ENCODE measurements around the gene EYS.

The EYS gene

DNA sequence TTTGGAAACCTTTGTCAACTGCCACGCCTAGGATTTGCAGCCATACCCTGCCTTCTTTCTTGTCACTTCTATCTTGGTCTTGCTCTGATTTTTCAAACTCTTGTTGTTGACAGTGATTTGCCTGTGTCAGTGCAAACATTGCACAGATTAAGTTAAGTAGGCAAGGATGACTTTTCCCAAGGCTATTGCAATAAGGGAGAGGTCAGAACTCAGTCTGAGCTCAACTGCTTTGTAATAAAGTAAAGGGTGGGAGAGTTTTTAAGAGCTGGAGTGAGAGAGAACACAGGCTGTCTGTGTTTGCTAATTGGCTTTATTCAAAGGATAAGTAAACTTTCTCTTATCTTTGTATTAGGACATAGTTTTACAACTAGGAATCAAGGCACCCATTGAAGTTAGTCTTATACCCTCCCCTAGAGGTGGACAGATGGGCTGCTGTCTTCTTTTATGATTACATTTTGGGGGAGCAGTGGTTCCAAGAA, 1622.8 kb downstream of the EYS start:
- H3K4me1 ChIP-seq (ENCODE audit: control insufficient read depth, insufficient read depth, low read length): no peaks in the 10 kb centered on the region
- H3K27me3 ChIP-seq (ENCODE audit: control insufficient read depth, insufficient read depth, low read length): no peaks in the 10 kb centered on the region
- no peaks in the 10 kb centered on the region for H3K36me3 ChIP-seq (ENCODE audit: control insufficient read depth, insufficient read depth, low read length)
- no peak overlapping the region for H3K9ac ChIP-seq (ENCODE audit: low read length)
- H3K27ac ChIP-seq (ENCODE audit: low read depth, low read length): no peak overlapping the region
- no peak overlapping the region for H3K4me3 ChIP-seq (ENCODE audit: low read depth, low read length)
- H3K9me3 ChIP-seq (ENCODE audit: control insufficient read depth, insufficient read depth, low read depth, low read length): no peaks in the 10 kb centered on the region

DNA sequence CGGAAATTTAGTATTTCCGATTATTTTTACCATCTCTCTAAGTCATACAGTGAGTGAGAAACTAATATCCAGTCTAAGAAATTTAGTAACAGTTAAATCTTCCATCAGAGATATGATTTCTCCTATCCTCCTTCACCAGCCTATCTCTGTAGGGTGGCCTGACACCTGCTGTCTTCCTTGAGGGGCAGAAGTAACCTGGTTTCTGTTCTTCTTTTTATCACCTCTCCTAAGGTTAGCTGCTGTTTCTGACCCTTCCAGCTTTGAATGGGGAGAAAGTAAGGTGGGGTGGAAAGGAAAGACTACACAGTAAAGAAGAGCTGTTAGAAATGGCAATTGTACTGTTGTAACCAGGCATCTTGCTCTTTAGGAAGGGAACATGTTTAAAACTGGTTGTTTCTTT, 1623.8 kb downstream of the EYS start:
- Histone ChIP-seq H3K4me3 (ENCODE audit: low read depth, low read length) (no peak overlapping the region), H3K27ac (ENCODE audit: low read depth, low read length) (no peak overlapping the region), H3K9ac (ENCODE audit: low read length) (no peak overlapping the region), H3K9me3 (ENCODE audit: control insufficient read depth, insufficient read depth, low read depth, low read length) (no peaks in the 10 kb centered on the region), H3K4me1 (ENCODE audit: control insufficient read depth, insufficient read depth, low read length) (no peaks in the 10 kb centered on the region), H3K36me3 (ENCODE audit: control insufficient read depth, insufficient read depth, low read length) (no peaks in the 10 kb centered on the region), H3K27me3 (ENCODE audit: control insufficient read depth, insufficient read depth, low read length) (no peaks in the 10 kb centered on the region)

- H3K27ac ChIP-seq (ENCODE audit: low read depth, low read length): no peak overlapping the region
- H3K4me1 ChIP-seq (ENCODE audit: control insufficient read depth, insufficient read depth, low read length): no peaks in the 10 kb centered on the region
- H3K36me3 ChIP-seq (ENCODE audit: control insufficient read depth, insufficient read depth, low read length): no peaks in the 10 kb centered on the region
- no peaks in the 10 kb centered on the region for H3K9me3 ChIP-seq (ENCODE audit: control insufficient read depth, insufficient read depth, low read depth, low read length)
- no peaks in the 10 kb centered on the region for H3K27me3 ChIP-seq (ENCODE audit: control insufficient read depth, insufficient read depth, low read length)
- H3K9ac ChIP-seq (ENCODE audit: low read length): no peak overlapping the region
- no peak overlapping the region for H3K4me3 ChIP-seq (ENCODE audit: low read depth, low read length)
Observed at GRCh38 chr6:64081453-64081852, 1625.6 kb downstream of the EYS start.

DNA sequence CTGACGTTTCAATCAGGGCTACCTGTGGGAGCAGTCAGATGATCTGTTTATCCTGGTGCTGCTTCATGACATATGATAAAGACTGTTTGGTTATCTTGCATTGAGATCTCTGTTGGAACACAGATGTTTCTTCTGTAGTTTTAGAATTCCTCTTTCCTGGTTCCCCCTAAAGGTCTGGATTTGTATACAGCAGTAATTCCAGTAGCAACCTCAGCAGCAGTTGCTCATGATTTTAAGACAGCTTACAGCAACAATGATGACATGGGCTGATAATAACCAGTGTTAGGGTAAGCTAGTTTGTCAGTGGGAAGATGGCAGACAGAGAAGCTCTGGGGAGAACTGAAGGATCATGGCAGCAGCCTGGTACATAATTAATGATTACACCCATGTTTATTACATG, 1632.0 kb downstream of the EYS start:
- H3K36me3 ChIP-seq (ENCODE audit: control insufficient read depth, insufficient read depth, low read length): no peaks in the 10 kb centered on the region
- no peaks in the 10 kb centered on the region for H3K4me1 ChIP-seq (ENCODE audit: control insufficient read depth, insufficient read depth, low read length)
- no peaks in the 10 kb centered on the region for H3K9me3 ChIP-seq (ENCODE audit: control insufficient read depth, insufficient read depth, low read depth, low read length)
- H3K27me3 ChIP-seq (ENCODE audit: control insufficient read depth, insufficient read depth, low read length): no peaks in the 10 kb centered on the region
- H3K27ac ChIP-seq (ENCODE audit: low read depth, low read length): no peak overlapping the region
- no peak overlapping the region for H3K9ac ChIP-seq (ENCODE audit: low read length)
- no peak overlapping the region for H3K4me3 ChIP-seq (ENCODE audit: low read depth, low read length)

- Histone ChIP-seq H3K9ac (ENCODE audit: low read length) (no peak overlapping the region), H3K9me3 (ENCODE audit: control insufficient read depth, insufficient read depth, low read depth, low read length) (no peaks in the 10 kb centered on the region)
Observed at GRCh38 chr6:64072686-64073085, 1634.3 kb downstream of the EYS start.

DNA sequence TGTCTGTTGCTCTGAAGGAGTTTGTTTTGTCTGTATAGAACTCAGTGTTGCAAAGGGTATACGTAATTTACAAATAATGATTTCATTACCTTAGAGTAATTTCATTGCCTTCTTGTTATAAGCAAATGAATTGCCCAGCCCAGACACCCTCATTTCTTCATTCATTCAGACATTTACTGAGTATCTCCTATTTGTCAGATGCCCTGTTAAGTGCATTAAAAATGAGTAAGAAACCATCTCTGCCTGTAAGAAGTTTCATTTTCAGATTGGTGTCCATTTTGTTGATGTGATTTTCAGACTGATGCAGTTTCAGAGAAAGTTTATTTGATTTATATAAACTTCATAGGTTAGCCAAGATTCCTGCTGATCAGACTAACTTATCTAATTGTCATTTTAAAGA, 1642.1 kb downstream of the EYS start:
- Histone ChIP-seq H3K4me3 (ENCODE audit: low read depth, low read length) (no peak overlapping the region), H3K9ac (ENCODE audit: low read length) (no peak overlapping the region), H3K27ac (ENCODE audit: low read depth, low read length) (no peak overlapping the region), H3K4me1 (ENCODE audit: control insufficient read depth, insufficient read depth, low read length) (no peaks in the 10 kb centered on the region), H3K27me3 (ENCODE audit: control insufficient read depth, insufficient read depth, low read length) (no peaks in the 10 kb centered on the region), H3K36me3 (ENCODE audit: control insufficient read depth, insufficient read depth, low read length) (no peaks in the 10 kb centered on the region), H3K9me3 (ENCODE audit: control insufficient read depth, insufficient read depth, low read depth, low read length) (no peaks in the 10 kb centered on the region)

More at GRCh38 chr6:64072686-64073085, 1634.3 kb downstream of the EYS start:
- Histone ChIP-seq H3K27ac (ENCODE audit: low read depth, low read length) (no peak overlapping the region), H3K36me3 (ENCODE audit: control insufficient read depth, insufficient read depth, low read length) (no peaks in the 10 kb centered on the region), H3K27me3 (ENCODE audit: control insufficient read depth, insufficient read depth, low read length) (no peaks in the 10 kb centered on the region), H3K4me1 (ENCODE audit: control insufficient read depth, insufficient read depth, low read length) (no peaks in the 10 kb centered on the region), H3K4me3 (ENCODE audit: low read depth, low read length) (no peak overlapping the region)

DNA sequence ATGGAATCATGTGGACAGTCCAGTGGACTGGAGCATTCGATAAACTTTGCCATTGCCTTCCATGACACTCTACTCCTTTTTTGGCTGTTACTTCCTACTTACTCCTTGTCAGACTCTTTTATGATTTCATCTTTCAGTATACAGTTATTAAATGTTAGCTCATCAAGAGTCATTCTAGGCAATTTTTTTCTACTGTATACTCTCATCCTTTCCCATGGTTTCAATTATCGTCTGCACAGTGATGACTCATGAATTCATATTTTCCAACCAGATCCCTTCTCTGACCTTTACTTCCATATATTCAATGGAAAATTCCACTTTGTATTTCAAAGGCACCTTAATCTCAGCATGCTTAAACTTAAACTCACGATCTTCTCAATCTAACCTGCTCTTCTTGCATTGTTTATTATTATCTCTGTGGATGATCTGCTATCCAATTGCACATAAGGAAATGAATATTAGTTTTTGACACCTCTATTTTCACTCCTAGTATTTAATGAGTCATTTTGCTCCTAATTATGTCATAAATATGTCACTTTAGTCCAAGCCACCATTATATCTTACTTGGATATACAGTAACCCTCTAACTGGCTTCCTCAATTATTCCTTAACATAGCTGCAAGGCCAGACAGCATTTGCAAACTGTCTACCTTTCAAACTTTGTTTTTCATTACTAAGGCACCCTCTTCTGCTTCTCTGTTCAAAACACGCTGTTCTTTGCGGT, 1643.9 kb downstream of the EYS start:
- no peak overlapping the region for H3K4me3 ChIP-seq (ENCODE audit: low read depth, low read length)
- no peak overlapping the region for H3K9ac ChIP-seq (ENCODE audit: low read length)
- H3K9me3 ChIP-seq (ENCODE audit: control insufficient read depth, insufficient read depth, low read depth, low read length): no peaks in the 10 kb centered on the region
- H3K36me3 ChIP-seq (ENCODE audit: control insufficient read depth, insufficient read depth, low read length): no peaks in the 10 kb centered on the region
- H3K4me1 ChIP-seq (ENCODE audit: control insufficient read depth, insufficient read depth, low read length): no peaks in the 10 kb centered on the region
- no peaks in the 10 kb centered on the region for H3K27me3 ChIP-seq (ENCODE audit: control insufficient read depth, insufficient read depth, low read length)
- no peak overlapping the region for H3K27ac ChIP-seq (ENCODE audit: low read depth, low read length)

GRCh38 chr6:64054861-64055260, 1652.2 kb downstream of the EYS start:
- Histone ChIP-seq H3K4me1 (ENCODE audit: control insufficient read depth, insufficient read depth, low read length) (no peaks in the 10 kb centered on the region), H3K9me3 (ENCODE audit: control insufficient read depth, insufficient read depth, low read depth, low read length) (no peaks in the 10 kb centered on the region), H3K36me3 (ENCODE audit: control insufficient read depth, insufficient read depth, low read length) (no peaks in the 10 kb centered on the region), H3K9ac (ENCODE audit: low read length) (no peak overlapping the region), H3K27ac (ENCODE audit: low read depth, low read length) (no peak overlapping the region), H3K27me3 (ENCODE audit: control insufficient read depth, insufficient read depth, low read length) (no peaks in the 10 kb centered on the region), H3K4me3 (ENCODE audit: low read depth, low read length) (no peak overlapping the region)

DNA sequence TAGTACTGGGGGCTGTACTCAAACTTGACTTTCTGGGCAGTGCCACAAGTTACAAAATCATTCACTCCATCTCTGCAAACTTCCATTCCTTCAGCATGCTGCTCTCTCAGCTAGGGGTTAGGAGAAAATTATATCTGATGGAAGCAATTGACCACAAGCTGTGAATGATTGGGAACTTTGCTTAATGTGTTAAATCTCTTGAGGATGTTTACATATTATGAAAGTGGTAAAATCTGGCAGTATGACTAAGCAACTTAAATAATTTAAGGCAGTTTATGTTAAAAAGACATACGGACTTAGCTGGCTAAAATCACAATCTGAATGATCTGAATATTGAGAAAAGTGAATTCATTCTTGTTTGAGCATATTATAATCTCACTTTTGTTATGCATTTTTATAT, 1656.4 kb downstream of the EYS start:
- no peaks in the 10 kb centered on the region for H3K27me3 ChIP-seq (ENCODE audit: control insufficient read depth, insufficient read depth, low read length)
- H3K9ac ChIP-seq (ENCODE audit: low read length): no peak overlapping the region
- H3K27ac ChIP-seq (ENCODE audit: low read depth, low read length): no peak overlapping the region
- no peak overlapping the region for H3K4me3 ChIP-seq (ENCODE audit: low read depth, low read length)
- H3K36me3 ChIP-seq (ENCODE audit: control insufficient read depth, insufficient read depth, low read length): no peaks in the 10 kb centered on the region
- no peaks in the 10 kb centered on the region for H3K9me3 ChIP-seq (ENCODE audit: control insufficient read depth, insufficient read depth, low read depth, low read length)
- no peaks in the 10 kb centered on the region for H3K4me1 ChIP-seq (ENCODE audit: control insufficient read depth, insufficient read depth, low read length)

GRCh38 chr6:64049736-64050135, 1657.3 kb downstream of the EYS start:
- H3K4me1 ChIP-seq (ENCODE audit: control insufficient read depth, insufficient read depth, low read length): no peaks in the 10 kb centered on the region
- no peak overlapping the region for H3K9ac ChIP-seq (ENCODE audit: low read length)
- no peak overlapping the region for H3K4me3 ChIP-seq (ENCODE audit: low read depth, low read length)
- no peaks in the 10 kb centered on the region for H3K36me3 ChIP-seq (ENCODE audit: control insufficient read depth, insufficient read depth, low read length)
- H3K27ac ChIP-seq (ENCODE audit: low read depth, low read length): no peak overlapping the region
- H3K9me3 ChIP-seq (ENCODE audit: control insufficient read depth, insufficient read depth, low read depth, low read length): no peaks in the 10 kb centered on the region
- no peaks in the 10 kb centered on the region for H3K27me3 ChIP-seq (ENCODE audit: control insufficient read depth, insufficient read depth, low read length)

GRCh38 chr6:64046746-64047208, 1660.2 kb downstream of the EYS start:
- Histone ChIP-seq H3K4me3 (ENCODE audit: low read depth, low read length) (no peak overlapping the region), H3K36me3 (ENCODE audit: control insufficient read depth, insufficient read depth, low read length) (no peaks in the 10 kb centered on the region), H3K27ac (ENCODE audit: low read depth, low read length) (no peak overlapping the region), H3K4me1 (ENCODE audit: control insufficient read depth, insufficient read depth, low read length) (no peaks in the 10 kb centered on the region), H3K9ac (ENCODE audit: low read length) (no peak overlapping the region), H3K9me3 (ENCODE audit: control insufficient read depth, insufficient read depth, low read depth, low read length) (no peaks in the 10 kb centered on the region), H3K27me3 (ENCODE audit: control insufficient read depth, insufficient read depth, low read length) (no peaks in the 10 kb centered on the region)
